Measurements from ENCODE around the gene ARF5. TPM values are rescaled to one million over a fixed set of nuclear protein-coding genes. Genes with fewer than 3 reads are reported as not detected.
"Not testable (repeated sequence)": the region's sequence is repeated elsewhere in the genome, so short reads cannot be mapped to it uniquely, and the experiment has no call there.

The ARF5 gene
- 189 and 190 TPM in 2 replicates for total RNA-seq (ENCODE audit: low replicate concordance)
- long read RNA-seq, transcript ARF5-201 (6 exons, 1,103 nt), result major isoform, 45 of 53 reads
- long read RNA-seq, partial matches to known transcripts, result 3 of 53 reads
- long read RNA-seq, other reads (novel, unspliced or antisense), result 2 of 53 reads

GRCh38 chr7:127588019-127588696, at the start of gene ARF5:
ARF5 (plus strand) TSS chr7:127588411; CDS start chr7:127588499, 88 bp downstream.
- Mint-ChIP-seq H3K9me3 (no peaks in the 10 kb centered on the region), H3K27me3 (no peaks in the 10 kb centered on the region), H3K4me1 (ENCODE audit: unreplicated experiment) (peaks cover 27% of the 10 kb centered on the region), H3K4me3 (peak within 1 kb of the TSS; percentile 97), H3K36me3 (peaks cover 13% of the 10 kb centered on the region), H3K27ac (peak within 1 kb of the TSS; percentile 94)
- DNase-seq (ENCODE audit: extremely low spot score, unreplicated experiment), result peak; percentile 92
- no peak for TF ChIP-seq CTCF (conservative IDR thresholded peaks at IDR 0.05)

GRCh38 chr7:127539116-127539515, 49.1 kb upstream of the ARF5 start:
- H3K4me3 Mint-ChIP-seq, result no peak overlapping the region
- peaks cover 4% of the 10 kb centered on the region for H3K9me3 Mint-ChIP-seq
- no peaks in the 10 kb centered on the region for H3K36me3 Mint-ChIP-seq
- DNase-seq (ENCODE audit: extremely low spot score, unreplicated experiment), result no peak
- H3K27ac Mint-ChIP-seq, result no peak overlapping the region
- H3K27me3 Mint-ChIP-seq, result peaks cover 51% of the 10 kb centered on the region
- no peaks in the 10 kb centered on the region for H3K4me1 Mint-ChIP-seq (ENCODE audit: unreplicated experiment)
- no peak for TF ChIP-seq CTCF (conservative IDR thresholded peaks at IDR 0.05)

- H3K4me3 Mint-ChIP-seq; H3K9me3 Mint-ChIP-seq; H3K4me1 Mint-ChIP-seq (ENCODE audit: unreplicated experiment); H3K36me3 Mint-ChIP-seq; DNase-seq (ENCODE audit: extremely low spot score, unreplicated experiment); H3K27ac Mint-ChIP-seq: not testable (repeated sequence)
- H3K27me3 Mint-ChIP-seq, result peaks cover 39% of the 10 kb centered on the region
Observed at GRCh38 chr7:127540461-127540860, 47.8 kb upstream of the ARF5 start.

- DNase-seq (ENCODE audit: extremely low spot score, unreplicated experiment), result no peak
- H3K36me3 Mint-ChIP-seq, result no peaks in the 10 kb centered on the region
- H3K4me3 Mint-ChIP-seq, result no peak overlapping the region
- peaks cover 4% of the 10 kb centered on the region for H3K9me3 Mint-ChIP-seq
- no peak for TF ChIP-seq CTCF (conservative IDR thresholded peaks at IDR 0.05)
- H3K4me1 Mint-ChIP-seq (ENCODE audit: unreplicated experiment), result no peaks in the 10 kb centered on the region
- no peak overlapping the region for H3K27ac Mint-ChIP-seq
- H3K27me3 Mint-ChIP-seq, result peaks cover 28% of the 10 kb centered on the region
Observed at GRCh38 chr7:127541548-127541947, 46.7 kb upstream of the ARF5 start.

GRCh38 chr7:127546313-127546712, 41.9 kb upstream of the ARF5 start:
- no peaks in the 10 kb centered on the region for H3K4me1 Mint-ChIP-seq (ENCODE audit: unreplicated experiment)
- H3K27ac Mint-ChIP-seq, result no peak overlapping the region
- H3K36me3 Mint-ChIP-seq, result no peaks in the 10 kb centered on the region
- peaks cover 6% of the 10 kb centered on the region for H3K9me3 Mint-ChIP-seq
- no peak for DNase-seq (ENCODE audit: extremely low spot score, unreplicated experiment)
- no peak for TF ChIP-seq CTCF (conservative IDR thresholded peaks at IDR 0.05)
- peaks cover 6% of the 10 kb centered on the region for H3K27me3 Mint-ChIP-seq
- no peak overlapping the region for H3K4me3 Mint-ChIP-seq

GRCh38 chr7:127550247-127550646, 38.0 kb upstream of the ARF5 start:
- Mint-ChIP-seq H3K27ac (no peak overlapping the region), H3K27me3 (peaks cover 6% of the 10 kb centered on the region)

More at GRCh38 chr7:127550247-127550646, 38.0 kb upstream of the ARF5 start:
- DNase-seq (ENCODE audit: extremely low spot score, unreplicated experiment), result no peak
- no peaks in the 10 kb centered on the region for H3K36me3 Mint-ChIP-seq
- H3K4me1 Mint-ChIP-seq (ENCODE audit: unreplicated experiment), result no peaks in the 10 kb centered on the region
- peak; percentile 57 for TF ChIP-seq CTCF (conservative IDR thresholded peaks at IDR 0.05)
- no peak overlapping the region for H3K4me3 Mint-ChIP-seq
- H3K9me3 Mint-ChIP-seq, result peaks cover 6% of the 10 kb centered on the region
